GM18867 (cell line): Measurements from ENCODE around the gene HACD2.

Experiments
- ATAC-seq: cut with Tn5 transposase; IDR thresholded peaks from one replicate; pipeline ENCODE4 v1.9.1; 2021; ENCODE audit warnings: mild to moderate bottlenecking, moderate library complexity; ENCODE audit not compliant: unreplicated experiment

Gene HACD2

GRCh38 chr3:123527046-123527445 lies 57.8 kb downstream of the HACD2 start:
- no peak for ATAC-seq

GRCh38 chr3:123526474-123526873 lies 58.4 kb downstream of the HACD2 start:
- no peak for ATAC-seq

- no peak for ATAC-seq
These were observed 59.4 kb downstream of the HACD2 start for GRCh38 chr3:123525433-123525832.

- ATAC-seq: no peak
These were observed 59.9 kb downstream of the HACD2 start for GRCh38 chr3:123524981-123525380.

GRCh38 chr3:123523023-123523412 lies 61.8 kb downstream of the HACD2 start:
- no peak for ATAC-seq

- no peak for ATAC-seq
These were observed 62.4 kb downstream of the HACD2 start for GRCh38 chr3:123522320-123523022.

- ATAC-seq: no peak
These were observed 63.5 kb downstream of the HACD2 start for GRCh38 chr3:123521179-123521969.

- ATAC-seq: no peak
These were observed 64.2 kb downstream of the HACD2 start for GRCh38 chr3:123520656-123521055.

- ATAC-seq: no peak
These were observed 65.9 kb downstream of the HACD2 start for GRCh38 chr3:123518892-123519485.

GRCh38 chr3:123511726-123512125 lies 73.1 kb downstream of the HACD2 start:
- ATAC-seq: no peak

GRCh38 chr3:123511084-123511483 lies 73.8 kb downstream of the HACD2 start:
- no peak for ATAC-seq

GRCh38 chr3:123508178-123508577 lies 76.7 kb downstream of the HACD2 start:
- ATAC-seq: no peak

GRCh38 chr3:123505820-123506219 lies 79.0 kb downstream of the HACD2 start:
- ATAC-seq: no peak

- no peak for ATAC-seq
These were observed 81.7 kb downstream of the HACD2 start for GRCh38 chr3:123503203-123503602.

GRCh38 chr3:123499322-123499721 lies 85.5 kb downstream of the HACD2 start:
- no peak for ATAC-seq

- no peak for ATAC-seq
These were observed 86.1 kb downstream of the HACD2 start for GRCh38 chr3:123498761-123499160.

GRCh38 chr3:123493912-123494311 lies 90.9 kb downstream of the HACD2 start:
- ATAC-seq: no peak

- ATAC-seq: no peak
These were observed 92.8 kb downstream of the HACD2 start for GRCh38 chr3:123491966-123492587.

- no peak for ATAC-seq
These were observed 95.4 kb downstream of the HACD2 start for GRCh38 chr3:123489400-123490004.

- no peak for ATAC-seq
These were observed 96.1 kb downstream of the HACD2 start for GRCh38 chr3:123488645-123489347.
